Neuron (in vitro differentiated cells): ENCODE data around the gene SCARF2.

Experiments
- H2AFZ ChIP-seq: one replicate; pipeline ENCODE4 v1.6.1; 2013; ENCODE audit warnings: low read depth, mild to moderate bottlenecking, inconsistent platforms, low read length, moderate library complexity
- H3K27me3 ChIP-seq: one replicate; pipeline ENCODE4 v1.6.1; 2013; ENCODE audit warnings: low read length; ENCODE audit not compliant: insufficient read depth
- H3K36me3 ChIP-seq: one replicate; pipeline ENCODE4 v1.6.1; 2013; ENCODE audit warnings: low read length; ENCODE audit not compliant: insufficient read depth
- H3K4me1 ChIP-seq: one replicate; pipeline ENCODE4 v1.6.1; 2013; ENCODE audit warnings: low read length; ENCODE audit not compliant: insufficient read depth
- H3K4me3 ChIP-seq: 2 replicates; pipeline ENCODE4 v1.5.1; 2013; ENCODE audit warnings: mild to moderate bottlenecking, low read length, moderate library complexity
- H3K9me3 ChIP-seq: one replicate; pipeline ENCODE4 v1.6.1; 2013; ENCODE audit warnings: low read length

SCARF2 gene

GRCh38 chr22:20433191-20433590, 4.4 kb downstream of the SCARF2 start:
- Histone ChIP-seq H3K27me3 (no peaks in the 10 kb centered on the region), H2AFZ (no peak overlapping the region), H3K36me3 (peaks cover 20% of the 10 kb centered on the region), H3K4me1 (peaks cover 11% of the 10 kb centered on the region), H3K4me3 (no peak overlapping the region), H3K9me3 (no peaks in the 10 kb centered on the region)

GRCh38 chr22:20432244-20432686, 5.4 kb downstream of the SCARF2 start:
- Histone ChIP-seq H3K27me3 (no peaks in the 10 kb centered on the region), H3K36me3 (peaks cover 28% of the 10 kb centered on the region), H3K4me1 (peaks cover 11% of the 10 kb centered on the region), H3K9me3 (no peaks in the 10 kb centered on the region), H2AFZ (no peak overlapping the region), H3K4me3 (no peak overlapping the region)

- H3K9me3 ChIP-seq = no peaks in the 10 kb centered on the region
- peaks cover 11% of the 10 kb centered on the region for H3K4me1 ChIP-seq
- H3K27me3 ChIP-seq = no peaks in the 10 kb centered on the region
- peaks cover 33% of the 10 kb centered on the region for H3K36me3 ChIP-seq
- H2AFZ ChIP-seq = no peak overlapping the region
- no peak overlapping the region for H3K4me3 ChIP-seq
Observed at GRCh38 chr22:20431511-20432192, 6.0 kb downstream of the SCARF2 start.

GRCh38 chr22:20430720-20431510, 6.7 kb downstream of the SCARF2 start:
- H3K27me3 ChIP-seq = no peaks in the 10 kb centered on the region

GRCh38 chr22:20430101-20430719, 7.4 kb downstream of the SCARF2 start:
- Histone ChIP-seq H2AFZ (no peak overlapping the region), H3K4me3 (no peak overlapping the region), H3K36me3 (peaks cover 40% of the 10 kb centered on the region), H3K9me3 (no peaks in the 10 kb centered on the region), H3K4me1 (peaks cover 3% of the 10 kb centered on the region), H3K27me3 (no peaks in the 10 kb centered on the region)

More at GRCh38 chr22:20430720-20431510, 6.7 kb downstream of the SCARF2 start:
- no peak overlapping the region for H3K4me3 ChIP-seq
- H3K9me3 ChIP-seq = no peaks in the 10 kb centered on the region
- H3K4me1 ChIP-seq = peaks cover 9% of the 10 kb centered on the region
- H2AFZ ChIP-seq = no peak overlapping the region
- peaks cover 39% of the 10 kb centered on the region for H3K36me3 ChIP-seq

GRCh38 chr22:20429254-20430100, 8.1 kb downstream of the SCARF2 start:
- H2AFZ ChIP-seq = no peak overlapping the region
- H3K27me3 ChIP-seq = no peaks in the 10 kb centered on the region
- H3K4me1 ChIP-seq = no peaks in the 10 kb centered on the region
- H3K9me3 ChIP-seq = no peaks in the 10 kb centered on the region
- peaks cover 46% of the 10 kb centered on the region for H3K36me3 ChIP-seq
- no peak overlapping the region for H3K4me3 ChIP-seq

GRCh38 chr22:20428496-20429253, 8.9 kb downstream of the SCARF2 start:
- Histone ChIP-seq H3K4me3 (no peak overlapping the region), H3K27me3 (no peaks in the 10 kb centered on the region), H3K4me1 (no peaks in the 10 kb centered on the region)

GRCh38 chr22:20427945-20428417, 9.6 kb downstream of the SCARF2 start:
- H3K27me3 ChIP-seq = no peaks in the 10 kb centered on the region
- H3K4me3 ChIP-seq = no peak overlapping the region
- H2AFZ ChIP-seq = no peak overlapping the region
- H3K36me3 ChIP-seq = peaks cover 46% of the 10 kb centered on the region
- peaks cover 6% of the 10 kb centered on the region for H3K4me1 ChIP-seq
- H3K9me3 ChIP-seq = no peaks in the 10 kb centered on the region

More at GRCh38 chr22:20428496-20429253, 8.9 kb downstream of the SCARF2 start:
- Histone ChIP-seq H2AFZ (no peak overlapping the region), H3K36me3 (peaks cover 46% of the 10 kb centered on the region), H3K9me3 (no peaks in the 10 kb centered on the region)

- H3K27me3 ChIP-seq = no peaks in the 10 kb centered on the region
- no peak overlapping the region for H3K4me3 ChIP-seq
- H3K36me3 ChIP-seq = peaks cover 46% of the 10 kb centered on the region
- peaks cover 12% of the 10 kb centered on the region for H3K4me1 ChIP-seq
- no peak overlapping the region for H2AFZ ChIP-seq
- H3K9me3 ChIP-seq = no peaks in the 10 kb centered on the region
Observed at GRCh38 chr22:20427104-20427944, 10.3 kb downstream of the SCARF2 start.

GRCh38 chr22:20426259-20426615, 11.4 kb downstream of the SCARF2 start:
- Histone ChIP-seq H2AFZ (no peak overlapping the region), H3K9me3 (no peaks in the 10 kb centered on the region), H3K4me1 (peaks cover 15% of the 10 kb centered on the region), H3K4me3 (no peak overlapping the region), H3K36me3 (peaks cover 46% of the 10 kb centered on the region), H3K27me3 (no peaks in the 10 kb centered on the region)

- Histone ChIP-seq H3K4me3 (no peak overlapping the region), H2AFZ (no peak overlapping the region), H3K36me3 (peaks cover 46% of the 10 kb centered on the region), H3K27me3 (no peaks in the 10 kb centered on the region), H3K9me3 (no peaks in the 10 kb centered on the region), H3K4me1 (peaks cover 15% of the 10 kb centered on the region)
Observed at GRCh38 chr22:20425566-20426258, 11.9 kb downstream of the SCARF2 start.
